ENCODE results near the gene PHTF1.

DNA sequence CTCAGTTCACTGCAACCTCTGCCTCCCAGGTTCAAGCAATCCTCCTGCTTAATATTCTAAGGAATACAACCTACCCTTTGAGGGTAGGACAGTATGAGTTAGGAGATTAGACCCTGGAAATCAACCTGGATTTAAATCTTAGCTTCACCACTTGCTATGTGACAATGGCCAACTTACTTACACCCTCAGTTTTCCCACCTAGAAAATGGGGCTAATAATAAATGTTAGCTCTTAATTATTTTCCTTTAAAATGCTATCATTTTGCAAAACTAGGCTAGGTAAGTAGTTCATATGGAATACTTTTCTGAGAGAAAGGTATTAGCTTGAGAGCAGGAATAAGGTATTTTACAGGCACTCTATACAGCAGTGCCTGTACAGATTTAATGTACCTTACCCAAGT lies 110.8 kb downstream of the PHTF1 start:
- TF ChIP-seq CTCF (IDR thresholded peaks at IDR 0.05; ENCODE audit: poor library complexity, severe bottlenecking) = no peak
- no peak for TF ChIP-seq POLR2AphosphoS5 (IDR thresholded peaks at IDR 0.05)
- TF ChIP-seq EZH2 (IDR thresholded peaks at IDR 0.05; ENCODE audit: borderline replicate concordance, insufficient read depth, low read length, poor library complexity, severe bottlenecking) = no peak
- TF ChIP-seq EP300 (conservative IDR thresholded peaks at IDR 0.05; ENCODE audit: poor library complexity, severe bottlenecking) = no peak
- TF ChIP-seq MXI1 (conservative IDR thresholded peaks at IDR 0.05; ENCODE audit: poor library complexity, severe bottlenecking) = no peak
- no peak for TF ChIP-seq REST (IDR thresholded peaks at IDR 0.05; ENCODE audit: borderline replicate concordance)
- TF ChIP-seq RAD21 (conservative IDR thresholded peaks at IDR 0.05) = no peak

All from neural cell (in vitro differentiated cells).